ENCODE measurements around the gene SLC7A4.

SLC7A4 gene

DNA sequence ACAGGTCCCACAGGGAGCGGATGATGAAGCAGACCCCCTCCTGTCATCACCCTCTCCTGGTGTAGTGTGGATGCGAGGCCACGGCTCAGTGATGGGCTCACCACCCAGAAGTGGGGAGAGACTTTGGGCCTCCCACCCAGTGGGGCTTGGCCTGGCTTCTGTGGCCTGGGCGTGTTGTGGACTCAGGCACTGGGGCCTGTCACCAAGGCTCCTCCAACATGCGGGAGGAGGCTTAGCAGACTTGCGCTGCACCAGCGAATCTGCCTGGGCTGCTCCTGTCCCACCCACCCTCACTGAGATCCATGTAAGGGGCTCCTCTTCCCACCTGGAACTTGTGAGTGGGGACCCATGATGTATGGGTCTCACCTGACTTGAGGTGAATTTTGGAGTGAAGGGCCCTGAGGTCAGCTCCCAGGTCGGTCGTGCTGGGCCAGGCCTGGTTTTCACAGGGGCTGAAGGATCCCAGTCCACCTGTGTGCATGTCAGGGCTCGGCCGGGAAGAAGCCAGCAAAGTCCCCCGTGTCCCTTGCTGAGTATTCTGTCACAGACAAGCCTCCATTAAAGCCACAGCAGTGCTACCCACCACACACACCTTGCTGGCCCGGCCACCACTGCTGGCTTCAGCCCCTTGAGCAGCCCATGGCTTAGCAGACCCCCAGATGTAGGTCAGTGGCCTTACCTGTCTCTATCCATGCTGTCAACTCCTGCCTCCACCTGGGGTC, 34.7 kb downstream of the SLC7A4 start:
- DNase-seq = no peak

DNA sequence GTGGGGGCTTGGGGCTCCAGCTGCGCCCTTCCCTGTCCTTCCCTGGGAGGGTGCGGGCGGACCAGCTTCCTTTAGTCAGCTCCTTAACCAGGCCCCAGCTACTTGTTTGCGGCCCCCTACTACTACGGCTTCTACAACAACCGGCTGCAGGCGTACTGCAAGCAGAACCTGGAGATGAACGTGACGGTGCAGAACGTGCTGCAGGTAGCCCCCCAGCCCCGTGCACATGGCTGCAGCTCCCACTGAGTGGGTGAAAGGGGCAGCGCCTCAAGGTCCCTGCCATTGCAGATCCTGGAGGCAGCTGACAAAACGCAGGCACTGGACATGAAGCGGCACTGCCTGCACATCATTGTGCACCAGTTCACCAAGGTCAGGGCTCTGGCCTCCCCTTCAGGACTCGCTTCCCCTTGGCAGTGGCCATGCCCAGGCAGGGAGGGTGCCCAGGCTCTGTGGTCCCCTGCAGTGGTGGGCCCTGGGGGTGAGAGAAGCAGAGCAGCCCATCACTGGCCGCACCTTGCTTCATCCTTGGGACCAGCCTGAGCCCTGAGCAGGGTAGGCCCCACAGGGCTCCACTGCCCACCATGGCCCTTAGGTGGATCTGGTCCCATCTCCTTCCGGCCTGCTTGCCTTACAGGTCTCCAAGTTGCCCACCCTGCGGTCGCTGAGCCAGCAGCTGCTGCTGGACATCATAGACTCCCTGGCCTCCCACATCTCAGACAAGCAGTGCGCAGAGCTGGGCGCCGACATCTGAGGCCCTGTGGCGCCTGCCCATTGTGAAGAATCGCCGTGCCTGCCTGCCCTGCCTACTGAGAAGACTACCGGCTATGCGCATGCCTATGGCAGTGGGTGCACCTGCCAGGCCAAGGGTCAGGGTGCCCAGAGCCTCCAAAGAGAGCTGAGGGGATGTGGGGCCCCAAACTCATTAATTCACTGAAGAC, 35.5 kb downstream of the SLC7A4 start:
- DNase-seq = no peak

GRCh38 chr22:20996031-20996410, 36.3 kb downstream of the SLC7A4 start:
- no peak for DNase-seq

GRCh38 chr22:20995329-20996030, 36.9 kb downstream of the SLC7A4 start:
- DNase-seq = no peak

DNA sequence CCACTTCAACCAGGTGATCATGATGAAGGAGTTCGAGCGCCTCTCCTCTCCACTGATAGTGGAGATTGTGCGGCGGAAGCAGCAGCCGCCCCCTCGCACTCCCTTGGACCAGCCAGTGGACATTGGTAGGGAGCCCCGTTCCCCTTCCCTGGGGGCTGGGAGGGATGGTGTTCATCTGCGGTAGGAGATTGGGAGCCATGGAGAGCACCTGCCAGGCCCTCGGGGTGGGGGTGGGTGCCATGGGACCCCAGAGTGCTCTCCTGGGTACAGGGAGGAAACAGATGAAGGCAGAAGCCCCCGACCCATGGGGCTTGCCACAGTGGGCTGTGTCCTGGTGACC, 37.5 kb downstream of the SLC7A4 start:
- DNase-seq = no peak

GRCh38 chr22:20994128-20994901, 38.0 kb downstream of the SLC7A4 start:
- DNase-seq = no peak

GRCh38 chr22:20993304-20994127, 38.8 kb downstream of the SLC7A4 start:
- DNase-seq = no peak

DNA sequence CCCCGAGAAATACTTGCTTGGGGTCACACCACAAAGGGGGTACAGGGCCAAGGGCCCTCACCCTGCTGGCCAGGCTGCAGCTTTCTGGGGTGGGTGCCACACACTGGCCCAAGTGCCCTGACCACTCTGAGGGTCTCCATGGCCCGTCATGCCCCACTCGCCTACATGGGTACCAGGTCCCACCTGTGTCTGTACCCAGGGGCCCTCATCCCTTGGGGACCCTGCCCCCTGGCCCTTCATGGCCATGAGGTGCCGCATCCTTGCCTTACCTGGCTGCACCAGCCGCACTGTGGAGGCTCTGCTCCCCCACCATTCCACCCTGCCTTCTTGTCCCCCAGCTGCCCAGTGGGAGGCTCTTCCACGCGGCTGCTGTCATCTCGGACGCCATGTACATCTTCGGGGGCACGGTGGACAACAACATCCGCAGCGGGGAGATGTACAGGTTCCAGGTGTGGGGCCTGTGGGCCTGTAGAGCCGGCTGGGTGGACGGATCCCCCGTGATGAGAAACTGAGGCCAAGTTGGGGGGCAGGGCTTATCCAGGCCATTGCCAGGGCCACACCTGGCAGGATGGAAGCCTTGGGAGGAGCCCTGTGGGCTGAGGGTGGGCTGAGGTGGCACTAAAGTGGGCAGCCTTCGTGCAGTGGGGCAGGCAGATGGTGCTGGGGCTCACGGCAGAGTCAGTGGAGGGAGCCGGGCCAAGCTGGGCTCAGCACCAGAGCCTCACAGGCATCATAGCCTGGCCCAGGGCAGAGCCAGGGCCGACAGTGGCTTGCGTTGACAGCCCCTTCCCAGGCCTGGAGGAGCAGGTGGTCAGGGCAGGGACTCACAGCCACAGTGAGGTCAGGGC, 39.7 kb downstream of the SLC7A4 start:
- DNase-seq = no peak

DNA sequence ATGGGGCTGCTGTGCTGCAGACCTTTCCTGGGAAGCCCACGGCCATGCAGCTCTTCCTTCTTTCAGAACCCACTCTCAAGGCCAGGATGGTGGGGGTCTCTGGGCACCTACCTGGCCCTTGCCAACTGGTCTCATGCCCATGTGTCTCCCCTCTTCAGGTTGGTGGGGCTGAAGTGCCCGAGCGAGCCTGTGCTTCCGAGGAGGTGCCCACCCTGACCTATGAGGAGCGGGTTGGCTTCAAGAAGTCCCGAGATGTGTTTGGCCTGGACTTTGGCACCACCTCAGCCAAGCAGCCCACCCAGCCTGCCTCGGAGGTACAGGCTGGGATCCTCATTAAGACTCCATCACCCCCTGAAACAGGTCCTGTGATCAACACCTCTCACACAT, 40.3 kb downstream of the SLC7A4 start:
- DNase-seq = no peak

DNA sequence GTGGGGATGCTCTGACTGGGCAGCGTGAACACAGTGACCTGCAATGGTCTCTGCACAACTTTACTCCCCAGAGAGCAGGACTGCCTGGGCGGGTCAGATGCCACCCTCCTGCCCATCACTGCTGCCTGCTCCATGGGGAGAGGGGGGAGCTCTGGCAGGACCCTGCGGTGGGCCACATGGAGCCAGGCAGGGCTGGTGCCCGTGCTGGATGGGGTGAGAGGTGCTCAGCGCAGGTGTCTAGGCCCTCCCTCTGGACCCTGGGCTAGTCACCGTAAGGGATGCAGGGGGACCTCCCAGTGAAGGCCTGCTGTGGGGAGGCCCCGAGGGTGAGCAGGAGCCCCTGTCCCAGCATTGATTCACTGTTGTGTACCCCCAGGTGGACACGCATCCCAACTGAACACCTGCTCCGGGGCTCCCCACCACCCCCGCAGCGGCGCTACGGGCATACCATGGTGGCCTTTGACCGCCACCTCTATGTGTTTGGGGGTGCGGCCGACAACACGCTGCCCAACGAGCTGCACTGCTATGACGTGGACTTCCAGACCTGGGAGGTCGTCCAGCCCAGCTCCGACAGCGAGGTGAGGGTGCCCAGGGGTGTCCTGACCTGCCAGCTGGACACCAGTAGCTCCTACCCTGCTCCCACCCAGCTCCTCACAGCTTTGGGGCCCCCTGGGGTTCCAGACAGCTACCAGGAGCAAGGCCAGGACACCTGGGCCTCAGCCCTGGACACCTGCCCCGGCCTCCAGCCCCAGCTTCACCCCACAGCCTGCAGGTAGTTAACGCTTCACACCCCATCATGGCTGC, 40.9 kb downstream of the SLC7A4 start:
- DNase-seq = no peak

DNA sequence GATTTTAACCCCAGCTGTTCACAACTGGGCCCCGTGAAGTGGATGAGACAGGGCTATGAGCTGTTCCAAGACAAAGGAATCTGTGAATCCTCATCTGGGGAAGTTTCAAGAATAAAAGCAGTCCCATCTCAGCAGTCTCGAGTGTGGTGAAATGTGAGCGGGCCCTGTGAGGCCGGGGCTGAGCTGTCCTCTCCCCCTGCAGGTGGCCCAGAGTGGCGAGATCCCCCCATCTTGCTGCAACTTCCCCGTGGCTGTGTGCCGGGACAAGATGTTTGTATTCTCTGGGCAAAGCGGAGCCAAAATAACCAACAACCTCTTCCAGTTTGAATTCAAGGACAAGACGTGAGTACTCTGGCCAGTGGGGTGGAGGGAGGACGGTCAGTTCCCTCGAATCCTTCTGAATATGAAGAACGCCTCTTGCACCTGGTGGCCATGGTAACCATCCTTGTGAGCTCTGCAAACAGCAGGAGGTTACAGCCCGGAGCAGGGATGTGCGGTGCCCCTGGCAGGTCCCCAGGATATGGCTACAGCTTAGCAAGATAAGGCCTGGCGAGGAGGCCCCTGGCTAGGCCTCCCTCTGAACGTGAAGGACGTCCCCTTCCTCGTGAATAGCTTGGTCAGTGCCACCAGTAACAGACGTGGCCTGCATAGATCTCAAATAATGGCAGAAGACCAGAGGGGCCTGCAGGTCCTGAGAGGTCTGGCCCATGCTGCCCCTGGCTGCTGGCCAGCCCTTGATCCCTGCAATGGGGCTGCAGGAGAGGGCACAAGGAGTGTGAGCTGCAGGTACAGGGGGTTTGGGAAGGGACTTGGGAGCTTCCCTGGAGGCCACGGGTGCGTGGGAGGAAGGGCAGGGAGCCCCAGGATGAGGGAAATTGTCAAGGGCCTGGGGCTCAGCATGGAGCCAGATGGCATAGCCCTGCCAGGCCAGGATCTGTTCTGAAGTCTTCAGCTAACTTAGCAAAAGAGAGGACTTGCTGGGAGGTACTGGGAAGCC, 41.9 kb downstream of the SLC7A4 start:
- DNase-seq = no peak

DNA sequence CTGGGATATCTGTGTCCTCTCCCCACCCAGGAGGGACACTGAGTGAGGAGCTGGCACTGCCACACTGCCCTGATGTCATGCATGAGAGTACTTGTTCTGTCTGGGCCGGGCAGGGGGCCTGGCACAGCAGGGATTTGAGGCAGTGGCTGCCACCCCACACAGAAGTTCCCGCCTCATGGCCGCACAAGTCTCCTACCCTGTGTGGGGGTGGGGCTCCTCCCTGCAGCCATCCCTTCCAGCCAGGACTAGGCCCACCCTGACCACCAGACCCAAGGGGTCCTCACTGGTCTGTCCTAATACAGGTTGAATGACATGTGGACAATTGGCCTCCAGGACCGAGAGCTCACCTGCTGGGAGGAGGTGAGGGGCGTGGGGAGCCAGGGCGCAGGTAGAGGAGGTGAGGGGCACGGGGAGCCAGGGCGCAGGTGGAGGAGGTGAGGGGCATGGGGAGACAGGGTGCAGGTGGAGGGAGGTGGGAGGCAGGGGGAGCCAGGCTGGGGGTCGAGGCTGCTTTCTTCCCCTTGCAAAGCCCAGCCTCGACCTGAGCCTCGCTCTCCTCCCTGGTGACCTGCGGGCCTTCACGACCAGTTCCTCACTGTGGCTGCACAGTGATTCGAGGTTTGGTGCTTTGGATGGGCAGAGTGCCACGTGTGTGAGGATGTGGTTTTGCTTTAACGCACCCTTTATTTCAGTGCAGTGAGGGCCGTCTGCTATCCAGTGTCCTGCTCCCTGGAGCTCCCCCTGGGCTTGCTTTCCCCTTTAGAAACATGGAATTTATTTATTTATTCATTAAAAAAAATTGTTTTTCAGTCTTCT, 42.8 kb downstream of the SLC7A4 start:
- DNase-seq = no peak

DNA sequence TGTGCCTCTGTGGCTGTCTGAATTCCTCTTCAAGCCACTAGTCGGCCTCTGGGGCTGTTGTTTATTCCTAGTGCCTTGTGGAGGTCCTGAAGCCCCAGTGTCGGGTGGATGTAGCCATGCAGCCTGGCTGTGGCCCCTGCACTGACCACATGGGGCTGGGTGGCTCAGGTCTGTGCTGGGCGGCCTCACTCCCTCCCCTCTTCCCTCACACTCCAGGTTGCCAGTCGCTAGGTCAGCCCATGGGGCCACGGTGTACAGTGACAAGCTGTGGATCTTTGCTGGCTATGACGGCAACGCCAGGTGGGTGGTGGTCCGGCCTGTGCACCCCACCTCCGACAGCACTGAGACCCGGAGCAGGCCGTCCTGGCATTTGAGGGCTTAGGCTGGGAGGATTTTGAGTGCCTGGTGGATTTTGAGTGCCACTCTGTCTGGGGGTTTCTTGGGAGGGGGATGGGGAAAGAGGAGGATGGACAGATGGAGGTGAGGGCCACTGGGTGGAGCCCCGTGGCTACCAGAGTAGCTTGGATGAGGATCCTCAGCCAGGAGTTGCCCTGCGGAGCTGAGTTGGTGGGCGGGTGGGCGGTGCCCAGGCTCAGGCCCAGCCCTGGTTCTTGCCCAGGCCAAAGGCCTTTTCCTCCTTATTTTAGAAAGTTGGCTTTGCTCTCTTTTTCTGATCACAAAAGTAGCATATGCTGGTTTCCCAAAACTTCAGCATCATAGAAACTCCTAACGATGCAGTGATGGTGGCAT, 43.6 kb downstream of the SLC7A4 start:
- DNase-seq = no peak

- no peak for DNase-seq
Observed at GRCh38 chr22:20987375-20987774, 45.0 kb downstream of the SLC7A4 start.

DNA sequence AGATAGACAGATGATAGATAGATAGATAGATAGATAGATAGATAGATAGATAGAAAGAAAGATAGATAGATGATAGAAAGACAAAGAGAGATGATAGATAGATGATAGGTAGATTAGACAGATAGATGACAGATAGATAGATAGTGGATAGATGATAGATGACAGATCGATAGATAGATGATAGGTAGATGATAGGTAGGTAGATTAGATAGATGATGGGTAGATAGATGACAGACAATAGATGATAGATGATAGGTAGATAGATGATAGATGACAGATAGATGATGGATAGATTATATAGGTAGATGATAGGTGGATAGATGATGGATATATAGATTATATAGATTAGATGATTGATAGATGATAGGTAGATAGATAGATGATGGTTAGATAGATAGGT, 46.0 kb downstream of the SLC7A4 start:
- no peak for DNase-seq

DNA sequence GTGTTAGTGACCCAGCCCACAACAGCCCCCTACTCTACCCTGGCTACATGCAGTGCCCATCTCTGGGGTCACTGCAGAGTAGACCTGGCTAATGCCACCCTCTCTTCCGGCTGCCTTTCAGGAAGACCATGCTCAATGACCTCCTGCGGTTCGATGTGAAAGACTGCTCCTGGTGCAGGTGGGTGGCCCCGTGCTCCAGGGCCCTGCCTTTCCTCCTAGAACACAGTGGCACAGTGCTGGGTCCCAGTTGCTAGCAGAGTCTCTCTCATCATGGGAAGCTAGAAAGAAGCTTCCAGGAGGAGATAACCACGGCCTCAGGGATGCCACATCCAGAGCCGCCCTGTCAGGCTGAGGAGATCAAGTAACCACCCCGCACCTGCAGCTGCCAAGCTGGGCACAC, 46.6 kb downstream of the SLC7A4 start:
- DNase-seq = no peak

DNA sequence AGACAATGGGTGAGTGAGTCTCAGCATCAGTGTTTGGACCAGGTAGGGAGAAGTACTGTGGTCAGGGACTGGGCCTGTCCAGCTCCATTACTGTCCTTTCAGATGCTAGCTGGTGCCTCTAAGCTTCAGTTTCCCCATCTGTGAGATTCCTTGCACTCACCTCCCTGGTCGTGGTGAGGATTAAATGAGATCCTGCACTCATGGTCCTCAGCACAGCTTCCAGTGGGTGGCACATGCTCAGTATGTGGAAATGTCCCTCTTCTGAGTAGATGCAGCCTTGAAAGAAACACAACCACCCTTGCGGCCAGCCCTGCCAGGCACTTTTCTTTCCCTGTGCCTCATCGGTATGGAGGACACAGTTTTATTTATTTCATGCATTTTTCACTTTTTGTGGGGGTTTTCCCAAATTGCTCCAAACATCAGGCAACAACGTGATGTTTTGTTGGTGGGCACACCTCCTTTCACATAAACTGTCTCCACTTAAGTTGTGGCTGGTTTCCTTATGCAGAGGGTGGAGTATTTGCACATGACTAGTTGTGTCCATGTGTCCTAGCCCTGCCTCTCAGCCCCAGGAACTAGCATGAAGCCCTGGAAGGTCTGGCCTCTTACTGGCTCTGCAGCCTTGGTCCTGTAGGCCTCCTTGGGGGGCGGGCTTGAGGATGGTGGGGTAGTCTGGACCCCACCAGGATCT, 49.1 kb downstream of the SLC7A4 start:
- DNase-seq = no peak

All from OCI-M1 (cell line).